HG03066 (cell line): ENCODE results near the gene IGSF3.

Experiments used
- ATAC-seq: cut with Tn5 transposase; IDR thresholded peaks from one replicate; pipeline ENCODE4 v1.9.1; 2021; ENCODE audit warnings: low read depth; ENCODE audit not compliant: unreplicated experiment

Gene IGSF3

DNA sequence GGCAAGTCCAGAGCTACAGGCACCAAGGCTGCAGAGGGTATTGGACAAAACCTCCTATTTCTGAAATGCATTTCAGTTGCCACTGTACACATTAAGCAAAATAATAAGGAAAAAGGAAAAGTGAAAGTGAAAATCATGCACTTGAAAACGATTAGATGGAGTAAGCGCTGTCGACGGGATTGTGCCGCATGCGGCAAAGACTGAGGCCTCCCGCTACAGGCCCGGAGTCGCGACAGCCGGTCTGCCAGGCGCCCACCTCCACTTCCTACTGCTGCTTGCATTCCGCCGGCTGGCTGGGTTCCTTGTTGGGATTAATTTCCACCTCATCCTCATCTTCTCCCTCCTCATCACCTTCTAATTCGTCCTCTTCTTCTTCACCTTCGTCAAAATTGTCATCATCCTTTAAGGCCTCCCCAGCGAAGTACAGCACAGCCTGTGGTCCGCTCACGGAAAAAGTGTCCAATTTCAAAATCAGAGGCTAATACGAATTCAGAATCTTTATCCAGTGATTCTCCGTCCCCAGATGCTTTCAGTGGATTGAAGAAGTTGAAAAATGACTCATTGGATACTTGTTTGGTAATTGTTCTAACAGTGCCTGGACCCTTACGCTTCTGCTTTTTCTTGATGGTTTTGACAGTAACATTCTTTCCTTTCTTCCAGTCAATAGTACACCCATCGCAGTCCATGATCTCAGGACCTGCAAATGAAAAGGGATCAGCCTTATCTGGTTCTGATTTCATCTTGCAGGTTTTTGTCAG, 134.7 kb downstream of the IGSF3 start:
- no peak for ATAC-seq

DNA sequence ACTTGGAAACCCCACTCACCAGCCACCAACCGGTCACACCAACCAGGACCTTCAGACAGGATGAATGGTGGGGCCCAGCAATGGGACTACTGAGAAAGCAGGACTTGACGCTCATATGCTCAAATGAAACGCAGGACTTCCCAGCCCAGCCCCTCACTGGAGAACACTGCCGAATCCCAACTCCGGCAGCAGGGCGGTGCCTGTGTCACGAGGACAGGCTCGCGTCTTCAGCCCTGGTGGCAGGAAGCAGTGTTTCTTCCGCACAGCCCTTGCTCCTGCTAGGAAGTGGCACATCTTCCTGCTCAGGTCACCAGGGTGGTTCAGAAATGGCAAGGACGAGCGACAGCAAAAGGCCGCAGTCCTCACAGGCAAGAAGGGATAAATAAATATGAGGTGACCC, 135.6 kb downstream of the IGSF3 start:
- no peak for ATAC-seq

DNA sequence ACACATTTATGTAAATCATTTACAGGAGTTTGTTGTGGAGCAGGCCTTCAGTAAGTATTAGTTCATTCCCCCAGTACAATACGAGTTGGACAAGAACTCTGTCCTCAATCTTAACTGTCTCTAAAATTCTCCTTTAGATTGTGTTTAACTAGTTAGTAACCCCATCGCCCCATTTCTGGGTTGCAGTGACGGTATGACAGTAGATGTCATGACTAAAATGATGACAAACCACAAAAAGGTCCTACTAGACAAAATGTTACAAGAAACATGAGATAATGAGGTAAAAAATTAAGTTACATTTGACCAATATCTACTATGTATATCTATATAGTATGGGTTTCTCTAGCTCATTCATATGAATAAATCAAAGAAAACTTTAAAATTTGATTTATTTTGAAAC, 137.9 kb downstream of the IGSF3 start:
- no peak for ATAC-seq

DNA sequence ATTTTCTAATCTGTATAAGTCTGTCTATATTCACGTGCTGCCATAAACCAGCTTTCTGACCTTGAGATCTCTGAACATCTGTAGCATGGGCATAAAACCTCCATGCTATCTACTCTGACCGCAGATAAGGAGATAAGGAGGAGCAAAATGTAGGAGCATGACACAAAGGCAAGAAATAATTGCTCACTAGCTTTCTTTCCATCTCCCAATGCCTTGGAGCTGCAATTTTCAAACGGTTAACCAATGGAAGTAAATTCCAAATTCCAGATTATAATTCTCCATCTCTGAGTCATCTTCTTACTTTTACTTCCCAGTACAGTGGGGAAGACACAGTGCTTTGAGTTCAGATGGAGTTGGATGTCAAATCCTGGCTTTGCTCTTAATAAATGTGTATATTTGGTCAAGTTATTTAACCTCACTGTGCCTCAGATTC, 138.3 kb downstream of the IGSF3 start:
- no peak for ATAC-seq

DNA sequence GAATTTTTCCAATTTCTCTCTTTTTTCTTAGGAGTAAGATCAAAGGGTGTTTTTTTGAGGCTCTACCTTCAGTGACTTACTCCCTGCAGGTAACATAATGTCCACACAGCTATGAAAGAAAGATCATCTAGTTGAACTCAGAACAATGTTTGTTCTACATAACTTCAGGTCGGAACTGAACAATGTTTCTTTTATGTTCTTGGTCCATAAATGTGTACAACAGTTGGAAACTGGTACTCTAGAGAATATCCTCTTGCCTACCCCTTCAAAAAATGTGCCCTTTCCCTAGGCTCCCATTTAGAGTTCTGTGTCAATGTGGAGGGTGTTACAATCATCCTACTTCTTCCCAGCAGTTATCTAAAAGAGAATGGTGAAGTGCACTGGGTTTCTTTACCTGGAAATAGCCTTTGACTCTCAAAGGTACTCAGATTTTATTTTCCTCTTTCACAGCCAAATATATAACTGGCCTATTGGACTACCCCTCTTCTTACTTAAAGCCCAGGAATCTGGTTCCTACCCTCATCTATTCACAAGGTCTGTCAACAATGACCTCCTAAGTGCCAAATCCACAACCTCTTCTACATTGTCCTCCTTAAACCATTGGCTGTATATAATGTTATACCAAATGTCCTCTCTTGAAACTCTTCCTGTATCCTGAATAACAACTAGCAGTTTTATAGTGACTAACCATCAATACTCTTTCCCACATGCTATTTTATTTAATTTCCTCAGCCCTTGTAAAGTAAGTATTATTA, 139.0 kb downstream of the IGSF3 start:
- ATAC-seq: no peak

DNA sequence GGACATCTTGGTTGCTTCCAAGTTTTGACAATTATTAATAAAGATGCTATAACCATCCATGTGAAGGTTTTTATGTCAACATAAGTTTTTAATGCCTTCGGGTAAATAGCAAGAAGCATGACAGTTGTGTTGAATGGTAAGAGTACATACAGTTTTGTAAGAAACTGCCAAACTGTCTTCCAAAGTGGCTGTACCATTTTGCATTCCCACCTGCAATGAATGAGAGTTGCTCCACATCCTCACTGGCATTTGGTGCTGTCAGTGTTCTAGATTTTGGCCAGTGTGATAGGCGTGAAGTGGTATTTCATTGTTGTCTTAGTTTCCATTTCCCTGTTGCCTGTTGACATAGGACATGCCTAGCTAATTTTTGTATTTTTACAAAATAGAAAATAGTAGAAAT, 142.1 kb downstream of the IGSF3 start:
- no peak for ATAC-seq
